ENCODE results near the gene TBRG1.

- TF ChIP-seq CTCF (conservative IDR thresholded peaks at IDR 0.05; ENCODE audit: low read depth in 2 of 2): no peak
- no peak for TF ChIP-seq EZH2 (IDR thresholded peaks at IDR 0.05; ENCODE audit: low read depth, unreplicated experiment)
- TF ChIP-seq NANOG (IDR thresholded peaks at IDR 0.05; ENCODE audit: borderline replicate concordance): no peak
- TF ChIP-seq REST (IDR thresholded peaks at IDR 0.05; ENCODE audit: unreplicated experiment): no peak
- no peak for TF ChIP-seq ETS1 (IDR thresholded peaks at IDR 0.05)
- no peak for TF ChIP-seq CREB1 (CRISPR knock-in tag; IDR thresholded peaks at IDR 0.05; ENCODE audit: low read depth)
Observed at GRCh38 chr11:124583781-124584180, 38.9 kb upstream of the TBRG1 start.

All from GM23338 (cell line).